ENCODE data around the gene MICU2.
A peak's percentile ranks its signal among the peaks of the same experiment; 100 is the strongest.
"Not testable (repeated sequence)": the region's sequence is repeated elsewhere in the genome, so short reads cannot be mapped to it uniquely, and the experiment has no call there.

Gene MICU2

DNA sequence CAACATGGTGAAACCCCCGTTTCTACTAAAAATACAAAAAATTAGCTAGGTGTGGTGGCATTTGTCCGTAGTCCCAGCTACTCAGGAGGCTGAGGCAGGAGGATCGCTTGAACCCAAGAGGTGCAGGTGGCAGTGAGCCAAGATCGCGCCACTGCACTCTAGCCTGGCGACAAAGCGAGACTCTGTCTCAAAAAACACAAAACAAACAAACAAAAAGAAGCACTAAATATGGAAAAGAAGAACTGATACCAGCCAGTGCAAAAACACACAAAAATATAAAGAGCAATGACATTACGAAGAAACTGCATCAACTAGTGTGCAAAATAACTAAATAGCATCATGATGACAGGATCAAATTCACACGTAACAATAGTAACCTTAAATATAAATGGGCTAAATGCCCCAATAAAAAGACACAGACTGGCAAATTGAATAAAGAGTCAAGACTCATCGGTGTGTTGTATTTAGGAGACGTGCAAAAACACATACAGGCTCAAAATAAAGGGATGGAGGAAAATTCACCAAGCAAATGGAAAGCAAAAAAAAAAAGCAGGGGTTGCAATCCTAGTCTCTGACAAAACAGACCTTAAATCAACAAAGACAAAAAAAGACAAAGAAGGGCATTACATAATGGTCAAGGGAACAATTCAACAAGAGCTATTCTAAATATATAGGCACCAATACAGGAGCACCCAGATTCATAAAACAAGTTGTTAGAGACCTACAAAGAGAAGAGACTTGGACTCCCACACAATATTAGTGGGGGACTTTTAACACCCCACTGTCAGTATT lies 13.1 kb downstream of the MICU2 start:
- not testable (repeated sequence) for DNase-seq

DNA sequence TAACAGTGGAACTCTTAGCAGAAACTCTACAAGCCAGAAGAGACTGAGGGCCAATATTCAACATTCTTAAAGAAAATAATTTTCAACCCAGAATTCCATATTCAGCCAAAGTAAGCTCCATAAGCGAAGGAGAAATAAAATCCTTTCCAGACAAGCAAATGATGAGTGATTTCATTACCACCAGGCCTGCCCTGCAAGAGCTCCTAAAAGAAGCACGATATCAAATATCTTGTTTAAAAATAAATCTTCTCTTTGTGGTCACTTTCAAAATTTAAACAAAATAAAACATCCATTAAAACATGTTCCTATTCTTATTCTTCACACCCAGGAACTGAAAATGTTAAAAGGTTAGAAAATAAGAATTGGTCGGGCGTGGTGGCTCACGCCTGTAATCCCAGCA lies 13.7 kb downstream of the MICU2 start:
- DNase-seq, result no peak

DNA sequence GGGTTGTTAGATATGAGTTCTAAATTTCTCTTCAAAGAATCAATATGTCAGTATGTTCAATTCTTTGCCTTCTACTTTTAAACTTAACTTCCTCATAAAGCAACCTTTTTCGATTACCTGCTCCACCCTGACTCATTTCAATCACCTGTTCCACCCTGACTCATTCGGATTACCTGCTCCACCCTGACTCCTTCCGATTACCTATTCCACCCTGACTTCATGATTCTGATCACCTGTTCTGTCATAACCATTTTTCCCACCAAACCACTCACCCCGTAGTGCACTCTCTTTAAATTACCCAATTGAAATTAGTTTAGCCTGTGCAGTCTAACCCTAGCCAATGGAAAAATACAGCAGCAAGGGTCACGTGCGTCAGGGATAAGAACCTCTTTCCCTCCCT lies 14.5 kb downstream of the MICU2 start:
- not testable (repeated sequence) for DNase-seq

DNA sequence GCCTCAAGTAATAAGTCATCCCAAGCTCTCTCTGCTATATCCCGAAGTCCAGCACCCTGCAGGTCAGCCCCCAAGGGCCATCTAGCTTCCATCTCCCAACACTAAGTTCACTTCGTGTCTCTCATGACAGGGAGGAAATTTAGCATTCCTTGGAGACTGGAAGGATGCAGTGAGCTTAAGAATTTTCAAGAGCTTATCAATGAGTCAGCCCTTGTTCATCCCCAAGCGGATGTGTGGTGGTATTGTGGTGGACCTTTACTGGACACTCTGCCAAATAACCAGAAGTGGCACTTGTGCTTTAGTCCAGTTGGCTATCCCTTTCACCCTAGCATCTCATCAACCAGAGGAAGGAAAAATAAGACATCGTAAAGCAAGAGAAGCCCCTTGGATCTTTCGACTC lies 15.6 kb downstream of the MICU2 start:
- not testable (repeated sequence) for DNase-seq

DNA sequence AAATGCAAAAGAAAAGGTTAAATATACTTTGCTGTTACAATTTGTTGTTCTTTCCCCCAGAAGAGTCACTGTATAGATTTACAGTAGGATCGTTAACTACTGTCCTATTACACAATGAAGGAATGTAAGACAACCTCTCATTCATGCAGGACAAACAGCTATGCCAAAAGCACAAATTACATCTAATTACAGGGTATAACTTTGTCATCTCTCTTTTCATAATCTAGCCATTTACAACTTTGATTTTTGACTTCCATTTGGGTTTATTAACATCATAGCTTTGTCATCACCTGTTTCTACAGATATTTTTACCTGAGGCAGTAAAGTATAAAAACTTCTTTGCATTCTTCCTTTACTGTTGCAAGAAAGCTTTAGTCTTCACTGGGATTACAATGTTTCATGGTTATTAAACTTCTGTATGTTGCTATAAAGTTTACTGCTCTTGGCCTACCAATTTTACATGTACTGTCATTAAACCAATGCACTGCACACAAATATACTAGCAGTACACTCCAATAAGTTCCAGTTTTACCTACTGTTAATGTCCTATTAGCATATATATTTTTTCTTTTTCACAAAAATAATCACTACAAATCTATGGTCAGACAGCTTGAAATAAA lies 18.9 kb downstream of the MICU2 start:
- DNase-seq, result no peak

DNA sequence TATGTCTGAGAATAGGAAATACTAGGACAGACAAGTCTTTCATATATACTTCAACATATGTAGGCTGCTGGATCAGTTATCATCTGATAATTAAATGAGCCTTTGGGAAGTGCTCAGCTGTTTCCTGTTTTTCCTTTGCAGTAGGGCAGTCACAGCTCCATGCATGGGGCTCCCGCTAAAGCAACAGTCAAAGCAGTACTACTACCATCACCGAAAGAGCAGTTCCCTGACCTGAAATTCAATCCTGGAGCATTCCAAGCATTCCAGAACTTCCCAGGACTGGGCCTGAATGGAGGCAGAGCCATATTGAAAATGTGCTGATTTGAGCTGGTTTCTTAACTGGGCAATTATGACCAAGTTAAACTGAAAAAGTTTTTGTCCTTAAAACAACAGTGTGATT lies 20.5 kb downstream of the MICU2 start:
- no peak for DNase-seq

DNA sequence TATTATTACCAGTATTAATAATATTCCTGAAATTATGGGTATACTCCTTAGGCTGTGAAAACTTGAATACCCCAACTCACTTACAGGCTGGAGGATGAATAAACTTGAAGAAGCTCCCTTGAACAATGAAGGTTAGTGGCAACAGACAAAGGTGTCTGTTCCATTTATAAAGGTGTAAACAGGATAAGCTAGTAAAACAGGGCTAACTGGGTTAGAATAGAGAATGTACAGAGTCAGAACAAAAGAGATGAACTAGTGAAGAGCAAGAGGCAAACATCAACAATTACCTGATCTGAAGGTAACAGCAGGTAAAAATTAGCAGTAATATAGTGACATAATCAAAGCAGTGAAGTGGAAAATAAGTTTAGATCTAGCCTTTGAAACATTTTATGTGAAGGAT lies 23.2 kb downstream of the MICU2 start:
- DNase-seq, result no peak

DNA sequence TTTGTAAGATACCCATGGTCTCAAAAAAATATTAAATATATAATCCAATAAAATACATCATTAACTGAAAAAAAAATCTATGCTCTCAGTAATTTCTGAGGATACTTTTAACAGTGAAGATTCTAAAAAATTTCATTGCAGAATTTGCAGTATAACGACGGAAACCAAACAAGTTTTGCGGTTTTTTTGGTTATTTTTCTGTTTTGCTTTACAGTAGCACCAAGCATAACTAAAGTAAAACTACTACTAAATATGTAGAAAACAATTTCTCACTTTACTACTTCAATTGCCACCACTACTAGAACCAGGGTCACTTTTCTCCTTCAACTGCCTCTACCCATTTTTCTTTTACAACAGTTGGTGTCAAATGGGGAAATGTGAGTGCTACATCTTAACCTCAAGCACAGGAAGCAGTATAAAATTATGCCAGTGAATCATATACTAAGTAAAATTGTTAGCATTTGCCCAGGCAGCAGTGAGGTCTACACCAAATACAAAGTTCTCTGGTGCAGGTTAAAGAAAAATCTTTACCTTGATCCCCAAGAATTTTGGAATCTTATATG lies 24.1 kb downstream of the MICU2 start:
- peak in 1 of 2 donors; percentile 43 for DNase-seq

DNA sequence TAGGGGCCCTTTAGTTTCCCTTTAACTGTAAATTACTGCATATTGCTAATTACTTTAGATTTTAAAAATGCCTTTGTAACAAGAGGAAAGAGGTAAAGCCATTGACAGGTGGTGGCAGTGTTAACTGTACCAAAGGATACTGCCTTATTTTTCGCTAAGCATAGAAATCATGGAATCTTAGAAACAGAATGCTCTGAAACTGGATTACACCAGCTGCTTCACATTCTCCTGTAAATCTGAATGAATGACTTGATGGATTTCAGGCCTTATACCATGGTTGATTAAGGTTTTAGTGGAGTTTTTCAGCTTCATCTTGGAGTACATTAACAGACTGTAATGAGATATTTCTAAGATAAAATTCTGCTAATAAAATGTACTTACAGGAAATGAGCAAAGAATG lies 25.2 kb downstream of the MICU2 start:
- no peak for DNase-seq

DNA sequence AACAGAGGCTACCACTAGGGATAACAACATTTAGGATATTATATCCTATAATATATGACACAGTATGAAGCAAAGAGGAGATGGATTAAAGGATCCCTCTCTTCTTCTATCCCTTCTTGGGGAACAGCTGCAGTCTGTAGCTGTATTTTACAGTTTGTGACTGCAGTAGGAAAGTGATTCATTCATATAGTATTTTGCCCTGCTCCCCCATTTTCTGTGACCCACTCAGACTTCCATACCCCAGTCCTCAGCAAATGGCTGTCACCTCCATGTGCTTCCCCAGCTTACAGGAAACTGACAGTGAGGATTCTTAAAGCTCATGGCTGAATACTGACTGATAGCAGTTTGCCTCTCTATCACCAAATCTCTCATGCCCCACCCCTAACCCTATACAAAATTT lies 27.5 kb downstream of the MICU2 start:
- DNase-seq, result no peak

DNA sequence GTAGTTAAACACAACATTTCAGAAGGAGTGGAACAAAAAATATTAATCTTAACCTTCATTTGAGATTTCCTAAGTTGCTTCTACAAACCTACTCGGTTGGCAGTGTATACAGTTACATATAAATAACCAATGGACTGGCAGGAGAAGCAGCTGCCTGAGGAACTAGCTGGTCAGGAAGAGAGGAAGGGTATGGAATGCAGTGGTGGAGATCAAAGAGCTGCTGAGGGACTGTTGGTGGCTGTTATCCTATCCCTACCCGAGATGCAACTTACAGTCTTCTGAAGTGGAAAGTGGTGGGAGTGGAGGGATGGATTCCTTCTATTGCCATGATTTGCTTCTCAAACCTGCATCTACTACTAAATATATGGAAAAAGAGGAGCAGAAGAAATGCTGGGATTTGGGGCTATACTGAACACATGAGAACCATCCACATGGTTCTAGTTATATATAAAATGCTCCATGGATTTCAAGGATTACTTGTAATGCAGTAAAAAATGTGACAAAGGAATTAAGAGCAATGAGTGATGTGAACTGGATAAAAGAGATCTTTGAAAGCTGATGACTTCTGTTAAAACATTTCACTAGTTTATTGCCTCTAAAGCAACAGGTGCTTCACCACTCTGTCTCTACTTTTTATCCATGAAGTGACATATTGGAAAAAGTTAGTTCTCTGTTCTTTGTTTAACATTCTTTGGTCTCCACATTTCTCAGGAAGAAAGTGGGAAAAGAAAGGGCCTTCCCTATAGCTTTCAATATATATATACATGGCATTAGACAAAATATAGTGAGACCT lies 29.9 kb downstream of the MICU2 start:
- no peak for DNase-seq

DNA sequence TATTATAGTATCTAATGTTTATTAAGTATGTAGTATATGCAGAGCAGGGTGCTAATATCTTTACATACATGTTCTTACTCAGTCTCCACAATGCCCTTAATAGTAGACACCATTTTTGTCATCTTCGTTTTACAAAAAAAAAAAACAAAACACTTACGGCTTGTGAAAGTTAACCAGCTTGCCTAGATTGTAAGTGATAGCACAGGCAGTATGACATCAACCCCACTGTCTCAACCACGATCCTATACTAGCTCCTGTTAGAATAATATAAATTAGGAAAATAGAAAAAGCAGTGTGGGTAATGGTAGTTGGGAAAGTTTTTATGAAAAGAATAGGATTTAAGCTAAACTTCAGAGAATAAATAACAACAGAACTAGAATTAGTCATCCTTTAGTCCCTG lies 34.3 kb downstream of the MICU2 start:
- no peak for DNase-seq

DNA sequence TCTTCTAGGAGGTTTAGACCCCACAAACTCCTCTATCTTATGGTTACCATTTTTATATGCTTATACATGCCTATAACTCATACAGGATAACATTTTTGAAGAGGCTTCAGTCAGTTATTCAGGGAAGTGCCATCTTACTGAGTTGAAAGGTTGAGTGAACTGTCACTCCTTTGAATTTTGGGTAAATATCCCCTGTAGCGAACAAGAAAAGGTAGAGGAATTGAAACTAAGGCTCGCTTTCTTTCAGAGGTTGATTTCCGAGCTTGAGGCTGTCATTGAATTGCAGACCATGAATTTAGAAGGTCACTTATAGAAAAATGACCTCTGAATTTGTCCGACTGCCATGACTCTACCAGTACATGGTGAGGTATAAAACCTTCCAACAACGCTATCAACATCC lies 35.1 kb downstream of the MICU2 start:
- DNase-seq, result no peak

DNA sequence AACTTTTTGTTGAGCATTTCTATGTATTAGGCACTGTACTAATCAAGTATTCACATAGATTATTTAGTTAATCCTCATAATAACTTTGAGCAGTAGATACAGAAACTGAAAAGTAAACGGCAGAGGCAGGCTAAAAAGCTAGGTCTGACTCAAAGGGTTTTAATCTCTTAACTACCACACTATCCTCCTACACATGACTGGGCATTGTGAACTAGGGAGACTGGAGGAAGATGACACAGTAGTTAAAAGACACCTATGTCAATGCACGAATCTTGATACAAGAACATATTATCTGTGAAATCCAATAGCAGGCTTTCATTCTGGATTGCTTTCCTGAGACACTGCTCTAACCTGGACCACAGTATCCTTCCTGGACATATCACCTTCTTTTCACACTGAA lies 36.3 kb downstream of the MICU2 start:
- DNase-seq, result no peak

DNA sequence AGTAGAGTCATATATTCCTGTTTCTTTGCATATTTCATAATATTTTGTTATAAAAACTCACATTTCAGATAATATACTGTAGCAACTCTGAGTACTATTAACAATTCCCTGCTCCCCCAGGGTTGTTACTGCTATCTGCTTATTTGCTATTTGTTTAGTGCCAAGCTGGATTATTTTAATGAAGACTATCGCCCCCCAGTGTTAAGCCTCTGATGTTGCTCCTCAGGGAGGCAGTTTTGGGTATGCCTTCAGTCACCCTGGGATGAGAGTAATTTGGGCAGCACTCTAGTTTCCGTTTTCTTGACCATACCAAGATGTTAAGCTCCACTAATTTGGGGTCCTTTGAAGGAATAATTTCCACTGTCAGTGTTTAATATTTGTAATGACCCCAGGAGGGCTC lies 46.0 kb downstream of the MICU2 start:
- peak in 1 of 2 donors; percentile 17 for DNase-seq

DNA sequence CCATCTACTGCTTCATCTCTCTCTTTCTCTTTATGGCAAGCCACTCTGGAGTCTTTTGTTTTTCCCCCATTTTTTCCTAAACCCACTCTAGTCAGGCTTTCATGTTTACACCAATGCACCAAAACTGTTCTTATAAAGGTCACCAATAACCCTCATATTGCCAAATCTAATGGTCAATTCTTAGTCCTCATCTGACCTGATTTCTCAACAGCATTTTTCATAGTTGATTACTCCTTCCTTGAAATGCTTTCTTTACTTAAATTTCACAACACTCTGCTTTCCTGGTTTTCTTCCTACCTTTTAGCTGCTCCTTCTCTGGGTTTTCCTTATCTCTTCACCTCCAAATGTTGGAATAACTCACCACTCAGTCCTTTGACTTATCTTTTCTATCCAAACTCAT lies 47.9 kb downstream of the MICU2 start:
- DNase-seq, result no peak

DNA sequence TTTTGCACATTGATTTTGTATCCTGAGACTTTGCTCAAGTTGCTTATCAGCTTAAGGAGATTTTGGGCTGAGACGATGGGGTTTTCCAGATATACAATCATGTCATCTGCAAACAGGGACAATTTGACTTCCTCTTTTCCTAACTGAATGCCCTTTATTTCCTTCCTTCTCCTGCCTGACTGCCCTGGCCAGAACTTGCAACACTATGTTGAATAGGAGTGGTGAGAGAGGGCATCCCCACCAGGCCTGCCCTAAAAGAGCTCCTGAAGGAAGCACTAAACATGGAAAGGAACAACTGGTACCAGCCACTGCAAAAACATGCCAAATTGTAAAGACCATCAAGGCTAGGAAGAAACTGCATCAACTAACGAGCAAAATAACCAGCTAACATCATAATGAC lies 50.7 kb downstream of the MICU2 start:
- not testable (repeated sequence) for DNase-seq

DNA sequence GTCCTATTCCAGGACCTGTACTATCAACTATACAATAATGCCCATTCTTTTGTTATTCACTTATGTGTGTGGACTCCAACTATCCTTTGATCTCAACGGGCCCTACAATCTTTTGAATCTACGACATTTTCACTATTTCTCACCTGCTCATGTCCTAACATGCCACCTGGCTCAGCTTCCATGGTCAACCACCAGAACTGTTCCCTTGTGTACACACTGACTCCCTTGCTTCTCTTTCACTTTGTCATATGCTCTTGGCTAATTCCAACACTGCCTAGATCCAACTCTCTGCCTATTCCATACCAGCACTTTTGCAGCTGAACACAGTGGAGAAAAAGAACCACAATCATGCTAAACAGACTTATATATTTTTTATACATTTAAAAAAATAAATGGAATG lies 53.1 kb downstream of the MICU2 start:
- DNase-seq, result no peak

DNA sequence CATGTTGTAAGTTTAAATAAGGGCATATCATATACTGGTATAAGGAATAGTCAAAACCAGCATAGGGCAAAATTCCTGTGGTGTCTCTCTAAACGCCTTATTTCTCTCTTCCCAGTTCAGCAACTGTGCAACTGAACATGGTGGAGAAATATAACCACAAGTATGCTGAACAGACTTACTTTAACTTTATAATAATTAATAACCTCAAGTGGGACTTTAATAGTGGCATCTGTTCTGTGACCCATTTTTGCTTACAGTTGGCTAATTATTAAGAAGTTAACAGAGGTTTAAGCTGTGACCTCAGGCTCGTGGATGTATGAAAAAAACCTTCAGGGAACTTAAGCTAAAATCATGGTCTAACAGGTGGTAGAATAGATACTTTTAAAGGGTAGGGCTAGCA lies 54.3 kb downstream of the MICU2 start:
- DNase-seq, result no peak

DNA sequence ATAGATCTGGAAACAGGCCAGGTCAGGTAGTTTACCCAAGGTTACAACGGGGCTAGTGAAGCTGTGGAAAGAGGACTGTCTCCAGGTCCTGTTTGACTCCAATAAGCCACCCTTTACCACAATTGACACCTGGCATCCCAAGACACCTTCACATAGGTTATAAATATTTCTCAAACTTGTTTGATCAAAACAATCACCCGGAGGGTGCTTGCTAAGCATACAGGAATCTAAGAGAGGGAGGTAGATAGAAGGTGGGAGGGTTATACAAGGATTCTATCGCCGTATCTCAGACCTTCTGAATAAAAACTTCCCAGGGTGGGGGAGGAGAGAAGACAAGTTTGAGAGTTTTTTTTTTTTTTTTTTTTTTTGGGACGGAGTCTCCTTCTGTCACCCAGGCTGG lies 55.4 kb downstream of the MICU2 start:
- DNase-seq, result no peak

DNA sequence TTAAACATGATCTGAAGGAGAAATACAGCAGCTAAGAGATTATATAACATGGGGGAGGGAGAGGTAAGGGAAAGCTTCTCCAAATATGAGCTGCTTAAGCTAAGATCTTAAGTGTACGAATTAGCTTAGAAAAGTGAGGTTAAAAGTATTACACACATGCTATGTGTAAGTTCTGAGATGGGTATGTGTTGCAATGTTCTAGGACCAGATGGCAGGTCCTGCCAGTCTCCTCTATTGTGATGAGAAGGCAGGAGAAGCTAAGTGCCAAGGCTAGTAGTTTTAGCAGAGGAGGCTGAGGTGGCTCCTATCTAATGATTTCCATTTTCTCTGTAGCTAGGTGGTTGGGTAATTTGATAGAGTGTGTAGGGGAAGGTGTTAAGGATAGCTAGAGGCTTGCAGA lies 57.6 kb downstream of the MICU2 start:
- no peak for DNase-seq

DNA sequence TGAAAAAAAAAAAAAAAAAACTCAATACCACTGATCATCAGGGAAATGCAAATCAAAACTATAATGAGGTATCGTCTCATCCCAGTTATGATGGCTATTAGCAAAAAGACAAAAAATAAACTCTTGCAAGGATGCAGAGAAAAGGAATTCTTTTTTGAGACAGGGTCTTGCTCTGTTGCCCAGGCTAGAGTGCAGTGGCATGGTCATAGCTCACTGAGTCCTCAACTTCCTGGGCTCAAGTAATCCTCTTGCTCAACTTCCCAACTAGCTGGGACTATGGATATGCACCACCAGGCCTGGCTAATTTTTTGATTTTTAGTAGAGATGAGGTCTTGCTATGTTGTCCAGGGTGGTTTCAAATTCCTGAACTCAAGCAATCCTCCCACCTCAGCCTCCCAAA lies 59.5 kb downstream of the MICU2 start:
- no peak for DNase-seq

DNA sequence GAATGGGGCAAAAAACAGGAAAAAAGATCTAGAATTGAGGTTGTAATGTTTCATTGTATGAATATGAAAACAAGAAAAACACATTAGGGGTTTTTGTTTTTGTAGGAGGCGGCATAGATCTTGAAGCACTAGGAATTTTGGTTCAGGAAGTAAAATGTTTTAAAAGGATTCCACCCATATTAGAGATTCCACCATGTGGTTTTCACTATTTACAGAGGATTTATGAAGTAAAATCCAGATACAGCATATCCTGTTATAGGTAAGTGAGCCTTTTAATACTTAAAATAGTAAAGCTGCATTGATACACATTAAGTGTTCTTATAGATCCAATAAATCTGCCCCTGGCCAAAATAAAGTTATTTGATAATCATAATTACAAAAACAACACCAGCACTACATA lies 61.4 kb downstream of the MICU2 start:
- no peak for DNase-seq

DNA sequence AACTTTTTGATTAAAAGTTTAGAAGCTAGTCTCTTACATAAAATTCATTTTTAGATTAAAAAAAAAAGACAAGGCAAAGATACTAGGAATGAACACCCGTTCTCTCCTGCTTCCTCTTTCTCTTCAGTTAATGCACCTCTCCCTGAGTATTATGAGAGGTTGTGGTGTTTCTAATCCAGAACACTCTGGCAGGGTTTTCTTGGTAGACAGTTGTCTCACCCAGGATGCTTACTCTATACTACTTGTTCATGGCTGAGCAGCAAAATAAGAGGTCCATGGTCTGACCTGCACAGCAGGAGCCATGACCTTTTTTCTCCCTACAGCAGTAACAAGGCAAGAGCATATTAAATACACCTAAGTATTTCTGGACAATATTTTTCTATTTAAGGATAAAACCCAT lies 62.0 kb downstream of the MICU2 start:
- no peak for DNase-seq

Data from CD4-positive, alpha-beta T cell treated with Interleukin-4 for 1 hour (primary cell).